ENCODE data around the gene FOXJ3. TPM values are rescaled to one million over a fixed set of nuclear protein-coding genes. Genes with fewer than 3 reads are reported as not detected.

FOXJ3 gene
- total and polyA plus RNA-seq, 8 donors, result 6.8 to 25.5 (median 20.2) TPM

- Histone ChIP-seq H3K27ac (no peak overlapping the region), H3K4me1 (peaks cover 0 to 6% (median 0%) of the 10 kb centered on the region in 3 donors), H3K36me3 (no peaks in the 10 kb centered on the region), H3K27me3 (no peaks in the 10 kb centered on the region), H3K4me3 (no peak overlapping the region), H3K9me3 (no peaks in the 10 kb centered on the region)
- no peak for DNase-seq
- TF ChIP-seq CTCF (IDR thresholded peaks at IDR 0.05), result no peak
- no peak for FAIRE-seq
- WGBS, 2 donors, result 50 to 59% methylated on average over 2 of the region's 2 CpGs
- intact Hi-C loops (cut with DNase I), result no loop called here
- no peak for ATAC-seq
Measured at GRCh38 chr1:42290130-42290529, 44.9 kb downstream of the FOXJ3 start.

- no peaks in the 10 kb centered on the region for H3K36me3 ChIP-seq
- no peak overlapping the region for H3K4me3 ChIP-seq
- DNase-seq, result no peak
- no peak for FAIRE-seq
- no peak for ATAC-seq
- TF ChIP-seq CTCF (IDR thresholded peaks at IDR 0.05), result no peak
- intact Hi-C loops (cut with DNase I), result no loop called here
- peaks cover 0 to 6% (median 0%) of the 10 kb centered on the region in 3 donors for H3K4me1 ChIP-seq
- no peaks in the 10 kb centered on the region for H3K27me3 ChIP-seq
- WGBS, 2 donors, result 74 to 92% methylated on average over 1 of the region's 1 CpG
- H3K9me3 ChIP-seq, result no peaks in the 10 kb centered on the region
- no peak overlapping the region for H3K27ac ChIP-seq
Measured at GRCh38 chr1:42288311-42288985, 46.6 kb downstream of the FOXJ3 start.

GRCh38 chr1:42282867-42283583, 52.0 kb downstream of the FOXJ3 start:
- Histone ChIP-seq H3K4me1 (peaks cover 0 to 8% (median 0%) of the 10 kb centered on the region in 3 donors), H3K9me3 (no peaks in the 10 kb centered on the region), H3K4me3 (no peak overlapping the region), H3K27me3 (no peaks in the 10 kb centered on the region), H3K27ac (no peak overlapping the region), H3K36me3 (no peaks in the 10 kb centered on the region)
- 74 to 87% methylated on average over 5 of the region's 5 CpGs for WGBS, 2 donors
- FAIRE-seq (no peak), DNase-seq (no peak), ATAC-seq (peak in 1 of 4 donors; percentile 34)
- intact Hi-C loops (cut with DNase I), result no loop called here
- no peak for TF ChIP-seq CTCF (IDR thresholded peaks at IDR 0.05)

- Histone ChIP-seq H3K4me3 (no peak overlapping the region), H3K27ac (no peak overlapping the region), H3K36me3 (no peaks in the 10 kb centered on the region), H3K4me1 (peaks cover 0 to 8% (median 0%) of the 10 kb centered on the region in 3 donors), H3K27me3 (no peaks in the 10 kb centered on the region), H3K9me3 (no peaks in the 10 kb centered on the region)
- intact Hi-C loops (cut with DNase I), result no loop called here
- DNase-seq, result no peak
- ATAC-seq, result peak in 1 of 4 donors; percentile 21
- TF ChIP-seq CTCF (IDR thresholded peaks at IDR 0.05), result no peak
- FAIRE-seq, result no peak
- WGBS, 2 donors, result 95 to 99% methylated on average over 2 of the region's 2 CpGs
Measured at GRCh38 chr1:42282024-42282579, 52.9 kb downstream of the FOXJ3 start.
